PC-3 (cell line): ENCODE measurements around the gene NLGN1.

Source experiments
- CTCF ChIP-seq: fragments of 300-600 bp; sonication (generic); conservative IDR thresholded peaks from 2 replicates; pipeline ENCODE4 v1.5.1; 2017; ENCODE audit warnings: antibody characterized with exemption, low read depth, mild to moderate bottlenecking, low read length
- EZH2 ChIP-seq: fragments of 300-600 bp; sonication (generic); IDR thresholded peaks from one replicate; pipeline ENCODE4 v1.6.1; 2017; ENCODE audit warnings: antibody characterized with exemption, mild to moderate bottlenecking, low read length; ENCODE audit not compliant: unreplicated experiment
- EZH2phosphoT487 ChIP-seq: fragments of 300-600 bp; sonication (generic); IDR thresholded peaks from 2 replicates; pipeline ENCODE4 v1.6.1; 2018; ENCODE audit warnings: mild to moderate bottlenecking, antibody characterized with exemption, low read length, borderline replicate concordance

GRCh38 chr3:174202561-174202960 lies 805.0 kb downstream of the NLGN1 start:
- no peak for TF ChIP-seq CTCF
- no peak for TF ChIP-seq EZH2phosphoT487
- no peak for TF ChIP-seq EZH2
